M059J (cell line): ENCODE measurements around the gene PDGFA. TPM values are rescaled to one million over a fixed set of nuclear protein-coding genes. Genes with fewer than 3 reads are reported as not detected.

Source experiments
- DNase-seq: peaks from one replicate; pipeline ENCODE4 v3.0.0-alpha.2; 2012; ENCODE audit warnings: low read depth
- total RNA-seq: library from RNA; depleted of rRNA; stranded (reverse); fragments of >200 nt; shearing (Covaris generic); gene quantifications from 2 replicates; pipeline ENCODE4 v1.2.3, GENCODE V29; 2014

Gene PDGFA
- total RNA-seq, 1 experiment from 2014 or later = 6.3 TPM

DNA sequence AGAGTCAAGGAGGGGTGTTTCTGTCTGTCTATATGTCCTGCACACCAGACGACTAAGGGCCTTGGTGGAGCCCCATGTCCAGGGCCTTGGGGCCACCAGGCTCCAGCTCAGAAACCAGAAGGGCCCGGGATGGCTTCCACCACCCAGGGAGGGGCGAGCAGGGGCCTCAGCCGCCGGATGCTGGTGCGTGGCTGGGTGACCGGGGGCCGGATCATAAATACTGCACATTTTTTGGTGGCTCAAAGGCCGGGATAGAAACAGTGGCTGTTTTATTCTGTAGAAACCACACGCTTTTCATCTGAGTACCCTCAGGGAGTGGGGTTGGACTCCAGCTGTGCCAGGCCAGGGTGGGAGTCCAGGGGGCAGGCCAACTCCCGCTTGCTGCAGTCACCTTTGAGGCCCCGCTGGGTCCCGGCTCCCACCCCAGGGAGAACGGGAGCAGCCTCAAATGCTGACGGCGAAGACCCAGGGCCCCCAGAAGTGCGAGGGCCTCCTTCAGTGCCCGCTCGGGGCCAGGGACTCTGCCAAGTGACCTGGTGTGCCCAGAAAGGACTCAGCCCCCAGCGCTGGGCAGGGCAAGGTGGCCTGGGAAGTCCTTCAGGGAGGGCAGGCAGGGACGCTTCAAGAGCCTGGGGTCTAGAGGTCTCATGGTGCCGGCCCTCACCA, 28.2 kb downstream of the PDGFA start:
- no peak for DNase-seq

DNA sequence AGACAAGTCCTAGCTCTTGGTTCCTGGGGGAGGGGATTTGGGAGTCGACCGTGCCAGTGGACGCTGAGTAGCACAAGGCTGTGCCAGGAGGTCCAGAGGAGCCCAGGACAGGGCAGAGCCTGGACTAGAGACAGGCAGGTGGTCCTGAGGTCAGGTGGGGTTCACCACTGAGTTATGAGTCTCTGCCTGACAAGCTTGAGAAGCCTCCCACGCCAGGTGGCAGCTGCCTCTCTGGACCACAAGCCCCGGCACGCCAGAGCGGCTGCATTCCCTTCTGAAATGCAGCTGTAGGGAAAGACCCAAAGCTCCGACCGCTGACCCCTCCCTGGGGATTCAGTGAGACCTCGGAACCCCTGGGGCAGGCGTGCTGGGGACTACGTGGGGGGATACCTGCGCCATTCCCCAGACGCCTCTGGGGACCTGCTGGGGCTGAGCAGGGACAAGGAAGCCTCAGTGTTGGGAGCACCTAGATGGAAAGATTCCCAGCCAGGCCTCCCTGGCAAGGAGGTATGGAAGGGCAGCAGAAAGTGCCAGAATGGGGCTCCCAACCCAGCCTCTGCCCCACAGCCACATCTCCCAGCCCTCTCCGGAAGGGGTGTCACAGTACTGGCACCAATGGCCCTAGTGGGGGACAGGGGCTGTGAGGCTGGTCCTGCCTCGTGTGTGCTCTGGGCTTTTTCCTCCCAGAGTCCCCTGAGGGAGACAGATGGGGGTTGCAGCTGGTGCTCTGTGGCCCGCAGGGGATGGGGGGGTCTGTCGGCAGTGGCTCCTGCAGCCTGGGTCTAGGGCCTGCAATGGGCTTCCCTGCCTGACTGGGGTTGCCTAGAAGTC, 29.0 kb downstream of the PDGFA start:
- no peak for DNase-seq

DNA sequence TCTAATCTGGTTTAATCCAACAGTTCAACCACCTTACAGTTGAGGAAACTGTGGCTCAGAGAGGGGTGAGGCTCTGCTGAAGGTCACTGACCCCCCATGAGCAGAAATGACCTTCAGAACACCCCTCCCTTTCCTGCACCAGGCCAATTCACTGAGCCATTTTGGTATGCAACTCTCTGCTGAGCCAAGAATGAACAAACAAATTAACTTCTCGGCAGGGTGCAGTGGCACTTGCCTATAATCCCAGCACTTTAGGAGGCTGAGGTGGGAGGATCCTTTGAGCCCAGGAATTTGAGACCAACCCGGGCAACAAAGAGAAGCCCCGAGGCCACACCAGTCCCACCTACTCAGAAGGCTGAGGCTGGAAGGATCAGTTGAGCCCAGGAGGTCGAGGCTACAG, 29.8 kb downstream of the PDGFA start:
- no peak for DNase-seq

DNA sequence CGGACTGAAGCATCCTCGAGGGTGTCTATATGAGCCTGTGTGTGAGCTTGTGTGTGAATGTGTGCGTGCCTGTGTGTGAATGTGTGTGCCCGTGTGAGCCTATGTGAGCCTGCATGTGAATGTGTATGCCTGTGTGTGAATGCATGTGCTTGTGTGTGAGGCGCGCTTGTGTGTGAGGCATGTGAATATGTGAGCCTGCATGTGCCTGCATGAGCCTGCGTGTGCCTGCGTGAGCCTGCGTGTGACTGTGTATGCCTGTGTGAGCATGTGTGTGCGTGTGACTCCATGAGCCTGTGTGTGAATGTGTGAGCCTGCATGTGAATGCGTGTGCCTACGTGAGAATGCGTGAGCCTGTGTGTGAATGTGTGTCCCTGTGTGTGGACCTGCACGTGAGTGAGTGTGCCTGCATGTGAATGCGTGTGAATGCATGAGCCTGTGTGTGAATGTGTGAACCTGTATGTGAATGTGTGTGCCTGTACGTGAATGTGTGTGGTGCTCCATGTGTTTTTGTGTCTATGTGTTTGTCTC, 33.4 kb downstream of the PDGFA start:
- no peak for DNase-seq

- no peak for DNase-seq
Observed at GRCh38 chr7:485188-486081, 34.2 kb downstream of the PDGFA start.

DNA sequence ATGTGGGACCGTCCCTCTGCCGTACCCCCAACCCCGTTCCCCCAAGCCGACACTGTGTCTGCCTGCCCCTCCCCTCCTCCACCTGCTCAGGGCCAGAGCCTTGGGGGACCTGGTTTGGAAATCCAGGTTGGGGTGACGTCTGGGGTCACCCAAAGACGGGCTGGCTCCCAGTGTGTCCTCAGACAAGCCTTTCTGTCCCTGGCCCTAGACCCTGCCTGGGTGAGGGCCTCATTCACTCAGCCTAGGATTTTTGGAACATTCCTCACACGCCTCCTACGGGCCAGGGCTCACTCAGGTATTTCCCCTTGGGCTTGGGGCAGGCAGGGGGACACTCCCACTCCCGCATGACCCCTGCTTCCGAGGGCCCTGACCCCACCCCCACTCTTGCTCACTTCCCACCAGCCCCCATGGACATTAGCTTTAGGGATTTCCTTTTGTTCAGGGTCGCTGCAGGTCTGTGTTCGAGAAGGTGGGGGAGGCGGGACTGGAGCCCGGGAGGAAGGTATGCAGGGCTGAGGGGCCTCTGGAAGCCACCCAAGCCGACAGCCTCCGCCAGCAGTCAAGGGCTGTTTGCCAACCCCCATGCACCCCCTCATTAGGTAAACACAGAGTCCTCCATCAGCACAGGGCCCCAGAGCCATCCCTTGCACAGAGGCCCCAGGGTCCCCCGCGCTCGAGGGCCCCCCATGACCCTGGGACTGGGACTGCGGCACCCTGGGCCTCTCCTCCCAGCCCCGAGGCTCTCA, 35.1 kb downstream of the PDGFA start:
- no peak for DNase-seq

DNA sequence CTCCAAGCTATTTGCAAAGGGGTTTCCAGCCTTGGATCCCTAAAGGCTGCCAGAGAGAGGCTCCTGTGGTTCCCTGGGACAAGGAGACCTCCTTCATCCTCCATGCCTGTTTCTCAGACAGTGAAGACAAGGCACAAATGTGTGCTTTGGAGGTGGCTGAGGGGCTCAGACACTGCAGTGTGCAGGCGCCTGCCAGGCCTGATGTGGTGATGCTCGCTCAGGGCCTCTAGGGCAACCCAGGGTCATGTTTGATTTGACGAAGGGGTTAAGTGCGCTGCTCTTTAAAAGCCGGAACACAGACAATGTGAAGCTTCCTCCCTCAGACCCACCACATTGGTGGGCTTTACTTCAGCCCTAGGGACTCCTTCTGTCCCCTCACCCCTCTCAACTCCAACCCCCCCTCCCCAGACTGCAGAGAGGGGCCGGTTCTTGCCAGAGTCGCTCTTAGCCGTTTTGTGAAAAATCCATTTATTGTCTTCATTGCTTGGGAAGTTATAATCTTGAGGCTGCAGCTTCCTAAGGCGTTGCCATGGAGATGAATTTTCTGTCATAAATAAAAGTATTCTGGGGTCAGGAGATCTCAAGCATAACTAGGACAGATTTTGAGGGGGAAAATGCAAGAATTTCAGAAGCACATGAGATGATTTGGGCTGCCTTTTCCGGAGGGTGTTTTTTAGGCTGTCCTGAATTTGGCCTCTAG, 35.8 kb downstream of the PDGFA start:
- DNase-seq = no peak

- DNase-seq = no peak
Observed at GRCh38 chr7:482521-483083, 37.0 kb downstream of the PDGFA start.

- no peak for DNase-seq
Observed at GRCh38 chr7:481219-481930, 38.3 kb downstream of the PDGFA start.

DNA sequence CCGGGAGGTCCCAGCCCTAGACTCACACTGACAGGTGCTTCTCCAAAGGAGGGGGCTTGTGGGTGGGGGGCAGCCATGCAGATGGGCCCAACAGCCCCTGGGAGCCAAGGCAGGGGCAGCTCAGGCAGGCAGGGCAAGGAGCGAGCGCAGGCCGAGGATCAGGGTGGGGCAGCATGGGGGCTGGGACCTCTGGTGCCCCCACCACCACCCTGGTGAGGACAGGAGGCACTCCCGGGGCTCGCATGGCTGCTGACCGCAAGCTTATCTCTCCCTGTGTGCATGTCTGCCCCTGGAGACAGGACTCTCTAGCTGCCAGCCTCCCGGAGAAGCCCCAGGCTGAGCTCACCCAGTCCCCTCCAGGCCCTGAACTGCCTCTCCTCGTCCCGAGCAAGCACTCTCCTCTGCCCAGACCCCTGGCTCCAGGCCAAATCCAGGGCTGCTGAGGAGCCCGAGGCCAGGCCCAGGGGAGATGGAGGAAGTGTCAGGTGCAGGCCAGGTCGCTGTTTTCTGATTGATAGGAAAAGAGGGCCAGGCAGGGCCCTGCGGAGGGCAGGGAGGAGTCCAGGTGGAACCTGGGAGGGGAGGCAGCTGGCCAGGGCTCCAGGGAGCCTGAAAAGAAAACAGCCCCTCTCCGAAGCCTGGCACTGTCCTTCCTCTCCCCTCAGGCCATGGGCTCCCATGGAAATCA, 39.0 kb downstream of the PDGFA start:
- no peak for DNase-seq

- no peak for DNase-seq
Observed at GRCh38 chr7:479948-480499, 39.6 kb downstream of the PDGFA start.

- no peak for DNase-seq
Observed at GRCh38 chr7:479115-479947, 40.3 kb downstream of the PDGFA start.

DNA sequence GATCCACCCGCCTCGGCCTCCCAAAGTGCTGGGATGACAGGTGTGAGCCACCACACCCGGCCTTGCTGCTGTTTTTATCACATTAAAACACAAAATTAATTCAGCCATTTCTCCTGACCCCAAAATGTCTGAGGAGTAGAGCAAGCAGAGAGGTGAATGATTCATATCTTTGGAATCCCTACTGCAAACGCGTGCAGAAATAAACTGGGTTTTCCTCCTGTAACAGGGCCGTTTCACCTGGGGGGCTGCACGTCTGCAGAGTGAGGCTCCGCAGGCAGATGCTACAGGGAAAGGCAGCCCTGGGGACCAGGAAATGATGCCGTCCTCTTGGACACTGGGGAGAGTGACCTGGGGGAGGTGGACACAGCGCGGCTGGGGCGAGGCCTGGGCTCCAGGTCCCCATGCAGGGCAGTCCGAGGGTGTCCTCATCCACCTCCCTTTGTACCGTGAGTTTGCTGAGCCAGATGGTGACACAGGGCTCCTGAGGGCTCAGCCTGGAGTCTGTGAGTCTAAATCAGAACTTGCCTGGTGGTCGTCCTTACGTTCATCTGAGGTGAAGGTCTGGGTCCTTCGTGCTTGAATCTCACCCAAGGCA, 41.9 kb downstream of the PDGFA start:
- DNase-seq = peak; percentile 47

DNA sequence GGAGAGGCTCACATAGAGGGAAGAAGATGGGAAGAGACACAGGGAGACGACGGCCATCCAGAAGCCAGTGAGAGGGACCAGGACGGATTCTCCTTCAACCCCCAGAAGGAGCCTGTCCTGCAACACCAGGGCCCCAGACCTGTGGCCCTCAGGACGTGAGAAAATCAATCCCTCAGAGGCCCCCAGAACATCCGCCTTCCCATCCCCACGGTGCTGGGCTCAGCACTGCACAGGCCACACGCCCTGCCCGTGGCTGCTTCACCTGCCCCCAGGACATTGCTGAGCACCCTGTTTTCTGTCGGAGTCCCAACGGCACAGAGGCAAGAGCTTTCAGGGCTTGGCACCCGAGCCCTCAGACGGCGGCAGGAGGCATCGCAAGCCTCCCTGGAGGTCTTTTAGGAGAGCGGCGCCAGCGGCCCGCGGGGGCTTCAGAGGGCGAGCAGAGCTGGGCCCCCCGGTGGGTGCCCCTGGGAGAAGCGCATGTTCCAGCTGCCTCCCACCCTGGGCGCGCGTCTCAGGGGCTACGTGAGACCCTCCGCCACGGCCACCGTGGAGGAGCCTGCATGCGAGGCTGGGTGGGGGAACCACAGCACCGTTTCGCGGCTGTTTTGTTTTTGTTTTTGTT, 42.8 kb downstream of the PDGFA start:
- no peak for DNase-seq

GRCh38 chr7:475951-476441, 43.6 kb downstream of the PDGFA start:
- DNase-seq = no peak

DNA sequence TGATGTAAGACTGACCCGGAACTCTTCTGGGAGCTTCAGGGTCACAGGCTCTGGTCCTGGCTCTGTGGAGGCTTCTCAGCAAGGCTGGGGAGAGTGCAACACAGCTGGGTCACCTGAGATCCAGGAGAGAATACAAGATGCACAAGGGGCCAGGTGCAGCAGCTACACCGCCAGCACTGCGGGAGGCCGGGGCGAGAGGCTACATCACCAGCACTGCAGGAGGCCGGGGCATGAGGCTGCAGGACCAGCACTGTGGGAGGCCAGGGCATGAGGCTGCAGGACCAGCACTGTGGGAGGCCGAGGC, 44.3 kb downstream of the PDGFA start:
- no peak for DNase-seq
